ENCODE data around the gene BEST4. TPM values are rescaled to one million over a fixed set of nuclear protein-coding genes. Genes with fewer than 3 reads are reported as not detected.

The BEST4 gene
- polyA plus RNA-seq, 1 donor from 2014 or later: not detected

GRCh38 chr1:44831516-44831915 lies 43.5 kb upstream of the BEST4 start:
- TF ChIP-seq EZH2 (IDR thresholded peaks at IDR 0.05; ENCODE audit: borderline replicate concordance, insufficient read depth, low read length, poor library complexity, severe bottlenecking): no peak
- TF ChIP-seq MXI1 (conservative IDR thresholded peaks at IDR 0.05; ENCODE audit: poor library complexity, severe bottlenecking): no peak
- TF ChIP-seq SMC3 (conservative IDR thresholded peaks at IDR 0.05; ENCODE audit: poor library complexity): no peak
- TF ChIP-seq RAD21 (conservative IDR thresholded peaks at IDR 0.05): no peak
- no peak for TF ChIP-seq EP300 (conservative IDR thresholded peaks at IDR 0.05; ENCODE audit: poor library complexity, severe bottlenecking)
- no peak for TF ChIP-seq CTCF (IDR thresholded peaks at IDR 0.05; ENCODE audit: poor library complexity, severe bottlenecking)
- TF ChIP-seq TAF1 (IDR thresholded peaks at IDR 0.05; ENCODE audit: low read depth): no peak
- TF ChIP-seq POLR2AphosphoS5 (IDR thresholded peaks at IDR 0.05): no peak
- no peak for TF ChIP-seq REST (IDR thresholded peaks at IDR 0.05; ENCODE audit: borderline replicate concordance)
- H3K27me3 ChIP-seq (ENCODE audit: insufficient read depth, low read depth, low read length): no peaks in the 10 kb centered on the region
- no peaks in the 10 kb centered on the region for H3K9me2 ChIP-seq (ENCODE audit: insufficient read depth, low read length)
- H3K9me3 ChIP-seq (ENCODE audit: low read length): no peaks in the 10 kb centered on the region
- no peaks in the 10 kb centered on the region for H4K20me1 ChIP-seq (ENCODE audit: insufficient read depth)
- no peak overlapping the region for H3K27ac ChIP-seq (ENCODE audit: low read length)
- H3K36me3 ChIP-seq (ENCODE audit: insufficient read depth, low read length): no peaks in the 10 kb centered on the region
- no peak overlapping the region for H3K9ac ChIP-seq (ENCODE audit: low read length)
- no peaks in the 10 kb centered on the region for H3F3A ChIP-seq (ENCODE audit: insufficient read depth, low read length, poor library complexity, severe bottlenecking)
- H3K79me2 ChIP-seq (replicated peaks; ENCODE audit: insufficient read depth, low read length): no peaks in the 10 kb centered on the region
- H2AFZ ChIP-seq (ENCODE audit: low read depth, low read length): no peak overlapping the region
- H3K4me3 ChIP-seq (ENCODE audit: low read length): no peak overlapping the region
- no peak overlapping the region for H3K4me2 ChIP-seq (ENCODE audit: low read length)

GRCh38 chr1:44830900-44831304 lies 42.9 kb upstream of the BEST4 start:
- H3K27me3 ChIP-seq (ENCODE audit: insufficient read depth, low read depth, low read length): no peaks in the 10 kb centered on the region

More at GRCh38 chr1:44830900-44831304, 42.9 kb upstream of the BEST4 start:
- Histone ChIP-seq H2AFZ (ENCODE audit: low read depth, low read length) (no peak overlapping the region), H3K79me2 (replicated peaks; ENCODE audit: insufficient read depth, low read length) (no peaks in the 10 kb centered on the region), H3K36me3 (ENCODE audit: insufficient read depth, low read length) (no peaks in the 10 kb centered on the region), H3K9ac (ENCODE audit: low read length) (no peak overlapping the region), H3K27ac (ENCODE audit: low read length) (no peak overlapping the region), H3K9me2 (ENCODE audit: insufficient read depth, low read length) (no peaks in the 10 kb centered on the region), H3K4me2 (ENCODE audit: low read length) (no peak overlapping the region), H3K9me3 (ENCODE audit: low read length) (no peaks in the 10 kb centered on the region), H3K4me3 (ENCODE audit: low read length) (no peak overlapping the region), H3F3A (ENCODE audit: insufficient read depth, low read length, poor library complexity, severe bottlenecking) (no peaks in the 10 kb centered on the region), H4K20me1 (ENCODE audit: insufficient read depth) (no peaks in the 10 kb centered on the region)
- TF ChIP-seq RAD21 (conservative IDR thresholded peaks at IDR 0.05) (no peak), MXI1 (conservative IDR thresholded peaks at IDR 0.05; ENCODE audit: poor library complexity, severe bottlenecking) (no peak), EZH2 (IDR thresholded peaks at IDR 0.05; ENCODE audit: borderline replicate concordance, insufficient read depth, low read length, poor library complexity, severe bottlenecking) (no peak), CTCF (IDR thresholded peaks at IDR 0.05; ENCODE audit: poor library complexity, severe bottlenecking) (no peak), EP300 (conservative IDR thresholded peaks at IDR 0.05; ENCODE audit: poor library complexity, severe bottlenecking) (no peak), TAF1 (IDR thresholded peaks at IDR 0.05; ENCODE audit: low read depth) (no peak), SMC3 (conservative IDR thresholded peaks at IDR 0.05; ENCODE audit: poor library complexity) (no peak), POLR2AphosphoS5 (IDR thresholded peaks at IDR 0.05) (no peak), REST (IDR thresholded peaks at IDR 0.05; ENCODE audit: borderline replicate concordance) (no peak)

Measured in neural cell (in vitro differentiated cells).